RPMI8226 (cell line): ENCODE data around the gene PHF11.
"Not testable (repeated sequence)": the region's sequence is repeated elsewhere in the genome, so short reads cannot be mapped to it uniquely, and the experiment has no call there.

ENCODE experiments used
- DNase-seq: peaks from one replicate; pipeline ENCODE4 v3.0.0-alpha.2; 2015

PHF11 gene

DNA sequence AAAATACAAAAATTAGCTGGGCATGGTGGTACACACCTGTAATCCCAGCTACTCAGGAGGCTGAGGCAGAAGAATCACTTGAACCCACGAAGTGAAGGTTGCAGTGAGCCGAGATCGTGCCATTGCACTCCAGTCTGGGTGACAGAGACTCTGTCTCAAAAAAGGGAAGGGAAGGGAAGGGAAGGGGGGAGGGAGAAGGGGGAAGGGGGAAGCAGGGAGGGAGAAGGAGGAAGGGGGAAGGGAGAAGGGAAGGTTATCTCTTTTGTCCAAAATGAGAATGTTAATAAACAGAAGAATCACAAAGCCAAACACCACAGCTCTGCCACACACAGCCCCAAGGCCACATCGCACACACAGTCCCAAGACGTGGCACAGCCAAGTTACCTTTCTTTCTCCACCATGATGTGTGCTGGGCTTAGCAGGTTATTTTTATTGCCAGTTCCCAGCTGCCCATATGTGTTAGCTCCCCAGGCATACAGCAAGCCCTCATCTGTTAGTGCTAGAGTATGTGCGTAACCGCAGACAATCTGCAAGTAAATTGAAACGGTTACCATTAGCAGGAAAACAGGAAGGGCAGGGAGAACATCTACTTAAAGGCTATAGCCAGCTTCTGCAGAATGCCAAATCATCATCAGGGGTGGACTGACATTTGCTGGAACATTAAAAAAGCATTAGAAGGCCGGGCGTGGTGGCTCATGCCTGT is 55.3 kb downstream of the PHF11 start:
- DNase-seq, result no peak

DNA sequence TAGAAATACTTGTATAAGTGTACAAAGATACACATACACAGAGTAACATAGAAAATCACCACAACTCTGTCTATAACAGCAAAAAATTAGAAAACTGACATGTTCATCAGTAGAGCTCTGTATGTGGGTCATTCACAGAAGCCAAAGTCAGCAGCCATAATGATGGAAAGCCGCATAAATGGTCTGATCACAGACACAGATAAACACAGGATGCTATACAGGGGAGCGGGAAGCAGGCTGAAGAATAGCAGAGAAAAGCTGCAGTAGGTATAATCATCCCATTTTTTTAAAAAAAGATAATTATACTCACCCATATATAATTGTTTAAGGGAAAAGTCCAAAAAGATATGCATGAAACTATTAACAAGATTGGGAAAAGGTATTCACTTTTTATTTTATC is 58.1 kb downstream of the PHF11 start:
- DNase-seq, result no peak

DNA sequence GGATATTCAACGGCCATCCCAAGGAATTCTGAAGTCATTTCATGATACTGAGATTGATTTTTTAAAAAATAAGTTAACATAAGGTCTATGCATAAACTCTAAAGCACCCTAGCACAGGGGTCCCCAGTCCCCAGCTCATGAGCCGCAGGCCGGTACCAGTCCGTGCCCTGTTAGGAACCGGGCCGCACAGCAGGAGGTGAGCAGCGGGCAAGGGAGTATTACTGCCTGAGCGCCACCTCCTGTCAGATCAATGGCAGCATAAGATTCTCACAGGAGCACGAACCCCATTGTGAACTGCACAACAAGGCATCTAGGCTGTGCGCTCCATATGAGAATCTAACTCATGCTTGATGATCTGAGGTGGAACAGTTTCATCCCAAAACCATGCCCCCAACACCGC is 58.6 kb downstream of the PHF11 start:
- DNase-seq, result no peak

DNA sequence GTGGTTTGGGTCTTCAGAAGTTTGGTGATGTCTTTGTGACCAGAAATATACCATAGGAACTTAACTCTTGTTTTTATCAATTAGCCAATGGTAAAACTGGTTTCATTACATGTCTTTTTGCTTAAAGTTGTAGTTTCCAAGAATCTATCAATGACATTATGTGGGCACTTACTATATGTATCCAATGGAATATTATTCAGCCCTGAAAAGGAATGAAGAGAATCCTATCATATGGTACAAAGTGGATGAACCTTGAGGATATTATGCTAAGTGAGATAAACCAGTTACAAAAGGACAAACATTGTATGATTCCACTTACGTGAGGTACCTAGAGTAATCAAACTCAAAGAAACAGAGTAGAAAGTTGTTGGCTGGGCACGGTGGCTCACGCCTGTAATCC is 63.3 kb downstream of the PHF11 start:
- no peak for DNase-seq

DNA sequence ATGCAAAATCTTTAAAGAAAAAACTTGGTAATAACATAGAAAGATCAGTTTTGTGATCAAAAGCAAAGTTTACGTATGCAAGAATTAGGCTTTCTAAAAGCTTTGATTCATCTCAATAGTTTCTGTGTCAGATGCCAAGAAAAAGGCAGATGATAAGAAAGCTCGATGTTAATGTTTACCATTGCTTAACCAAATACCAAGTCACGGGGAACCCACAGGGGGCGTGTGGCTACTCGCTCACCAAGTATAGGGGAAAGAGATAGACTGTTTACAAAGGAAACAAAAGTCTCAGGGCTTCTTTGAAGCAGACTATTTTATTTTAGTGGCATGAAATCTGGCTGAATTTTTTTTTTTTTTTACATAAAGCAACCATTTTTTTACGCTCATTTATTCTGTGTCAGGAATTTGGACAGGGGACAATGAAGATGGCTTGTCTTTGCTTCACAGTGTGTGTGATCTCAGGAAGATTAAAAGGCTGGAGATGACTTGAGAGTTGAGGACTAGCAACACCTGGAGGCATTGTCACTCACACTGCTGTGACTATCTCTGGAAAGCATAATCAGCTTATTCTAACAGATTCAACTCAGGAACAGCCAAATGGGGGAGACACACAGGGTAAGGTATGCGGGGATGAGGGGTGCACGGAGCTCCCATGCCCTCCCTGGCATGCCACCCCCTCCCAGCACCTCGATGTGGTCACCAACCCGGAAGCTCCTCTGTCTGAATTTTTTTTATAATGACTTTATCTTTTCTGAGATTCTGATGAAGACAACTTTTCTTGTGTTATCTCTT is 64.7 kb downstream of the PHF11 start:
- no peak for DNase-seq

DNA sequence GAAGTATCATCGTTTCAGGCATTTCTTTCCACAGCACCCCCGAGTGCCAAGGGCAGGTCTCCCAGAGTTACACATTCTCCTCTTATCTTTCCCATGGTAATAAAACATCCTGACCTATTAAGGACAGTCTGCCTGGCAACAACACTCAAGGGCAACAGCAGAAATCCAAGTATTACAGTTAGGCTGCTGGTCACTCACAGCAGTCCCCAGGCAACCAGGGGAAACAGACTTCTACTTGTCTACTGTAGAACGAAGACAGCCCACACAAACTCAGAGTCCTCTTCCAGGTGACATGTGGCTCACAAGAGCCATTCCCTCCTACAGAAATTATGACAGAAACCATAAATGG is 65.3 kb downstream of the PHF11 start:
- no peak for DNase-seq

DNA sequence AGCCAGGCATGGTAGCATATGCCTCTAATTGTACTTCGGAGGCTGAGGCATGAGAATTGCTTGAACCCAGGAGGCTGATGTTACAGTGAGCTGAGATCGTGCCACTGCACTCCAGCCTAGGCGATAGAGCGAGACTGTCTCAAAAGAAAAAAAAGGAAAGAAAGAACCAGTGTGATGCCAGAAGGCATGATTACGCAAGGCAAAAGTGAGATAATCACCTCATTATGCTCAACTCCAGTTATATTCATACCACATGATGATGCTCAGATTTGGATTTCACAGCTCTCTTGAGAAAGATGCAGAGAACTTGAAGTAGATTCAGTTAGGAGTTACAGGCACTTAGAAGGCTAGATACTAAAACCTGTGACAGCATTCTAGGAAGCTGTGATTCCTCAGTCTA is 67.8 kb downstream of the PHF11 start:
- no peak for DNase-seq

DNA sequence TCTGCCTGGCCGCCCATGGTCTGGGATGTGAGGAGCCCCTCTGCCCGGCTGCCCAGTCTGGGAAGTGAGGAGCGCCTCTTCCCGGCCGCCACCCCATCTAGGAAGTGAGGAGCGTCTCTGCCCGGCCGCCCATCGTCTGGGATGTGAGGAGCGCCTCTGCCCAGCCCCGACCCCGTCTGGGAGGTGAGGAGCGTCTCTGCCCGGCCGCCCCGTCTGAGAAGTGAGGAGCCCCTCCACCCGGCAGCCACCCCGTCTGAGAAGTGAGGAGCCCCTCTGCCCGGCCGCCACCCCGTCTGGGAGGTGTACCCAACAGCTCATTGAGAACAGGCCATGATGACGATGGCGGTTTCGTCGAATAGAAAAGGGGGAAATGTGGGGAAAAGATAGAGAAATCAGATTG is 69.7 kb downstream of the PHF11 start:
- not testable (repeated sequence) for DNase-seq

DNA sequence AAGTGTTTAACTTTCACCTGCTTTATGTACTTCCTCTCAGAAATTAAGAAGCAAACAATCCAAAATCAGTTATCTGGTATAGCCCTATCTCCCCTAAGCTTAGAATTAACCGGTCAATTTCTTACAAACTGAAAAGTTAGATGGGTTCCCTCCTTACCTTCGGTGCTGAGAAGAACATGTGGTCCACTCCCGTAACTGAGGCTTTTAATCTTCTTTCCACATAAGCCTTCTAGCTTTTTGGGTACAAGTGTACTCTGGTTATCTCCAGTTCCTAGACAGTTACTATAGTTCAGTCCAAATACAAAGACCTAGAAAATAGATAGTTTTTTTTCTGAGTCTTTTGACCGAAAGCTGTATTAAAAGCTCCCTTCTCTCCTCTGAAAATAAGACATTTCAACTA is 70.7 kb downstream of the PHF11 start:
- DNase-seq, result no peak

DNA sequence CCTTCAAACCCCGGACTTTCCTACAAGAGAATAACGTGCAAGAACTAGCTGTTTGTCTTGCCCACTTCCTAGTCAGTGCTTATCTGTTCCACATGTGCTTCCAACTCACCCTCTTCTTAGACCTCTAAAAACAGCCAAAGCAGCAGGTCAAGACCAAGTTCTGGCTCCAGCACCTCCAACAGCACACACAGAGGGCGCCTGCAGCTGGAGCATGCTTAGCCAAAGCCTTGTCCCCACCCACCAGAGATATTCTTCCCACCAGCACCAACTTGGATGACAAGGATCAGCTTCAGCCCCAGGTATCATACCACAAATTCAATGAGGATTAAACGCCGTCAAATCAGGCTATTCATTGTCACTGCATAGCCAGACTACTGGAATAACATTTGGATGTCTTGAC is 71.7 kb downstream of the PHF11 start:
- no peak for DNase-seq

DNA sequence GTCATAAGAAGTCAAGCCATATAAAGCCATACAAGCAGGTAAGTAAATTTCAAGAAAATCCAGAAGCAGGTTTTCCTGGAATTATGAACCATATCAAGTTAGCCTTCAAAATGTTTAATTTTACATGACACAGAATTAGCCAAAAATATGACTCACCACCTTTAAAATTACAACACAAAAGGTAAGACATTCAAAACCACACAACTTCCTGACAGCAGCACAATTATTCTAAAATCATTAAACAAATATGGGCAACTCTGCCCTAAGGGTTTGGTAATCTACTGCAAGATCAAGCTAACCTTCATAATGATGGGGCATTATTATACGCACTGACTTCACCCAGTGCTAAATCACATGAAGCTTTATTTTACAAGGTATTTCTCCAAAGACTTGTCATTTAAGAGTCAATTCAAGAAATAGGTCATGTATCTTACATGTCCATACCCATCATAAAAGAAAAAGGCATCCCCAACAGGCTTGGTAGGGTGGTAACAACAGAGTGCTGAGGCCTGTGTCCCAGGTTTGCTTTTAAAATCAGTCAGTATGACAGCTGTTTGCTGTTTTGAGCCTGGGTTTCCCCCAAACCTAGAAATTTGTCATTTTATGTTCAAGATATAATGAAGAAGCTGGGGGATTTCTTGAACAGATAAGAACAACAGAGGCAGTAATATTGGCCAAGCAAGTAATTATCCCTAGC is 74.4 kb downstream of the PHF11 start:
- DNase-seq, result no peak

DNA sequence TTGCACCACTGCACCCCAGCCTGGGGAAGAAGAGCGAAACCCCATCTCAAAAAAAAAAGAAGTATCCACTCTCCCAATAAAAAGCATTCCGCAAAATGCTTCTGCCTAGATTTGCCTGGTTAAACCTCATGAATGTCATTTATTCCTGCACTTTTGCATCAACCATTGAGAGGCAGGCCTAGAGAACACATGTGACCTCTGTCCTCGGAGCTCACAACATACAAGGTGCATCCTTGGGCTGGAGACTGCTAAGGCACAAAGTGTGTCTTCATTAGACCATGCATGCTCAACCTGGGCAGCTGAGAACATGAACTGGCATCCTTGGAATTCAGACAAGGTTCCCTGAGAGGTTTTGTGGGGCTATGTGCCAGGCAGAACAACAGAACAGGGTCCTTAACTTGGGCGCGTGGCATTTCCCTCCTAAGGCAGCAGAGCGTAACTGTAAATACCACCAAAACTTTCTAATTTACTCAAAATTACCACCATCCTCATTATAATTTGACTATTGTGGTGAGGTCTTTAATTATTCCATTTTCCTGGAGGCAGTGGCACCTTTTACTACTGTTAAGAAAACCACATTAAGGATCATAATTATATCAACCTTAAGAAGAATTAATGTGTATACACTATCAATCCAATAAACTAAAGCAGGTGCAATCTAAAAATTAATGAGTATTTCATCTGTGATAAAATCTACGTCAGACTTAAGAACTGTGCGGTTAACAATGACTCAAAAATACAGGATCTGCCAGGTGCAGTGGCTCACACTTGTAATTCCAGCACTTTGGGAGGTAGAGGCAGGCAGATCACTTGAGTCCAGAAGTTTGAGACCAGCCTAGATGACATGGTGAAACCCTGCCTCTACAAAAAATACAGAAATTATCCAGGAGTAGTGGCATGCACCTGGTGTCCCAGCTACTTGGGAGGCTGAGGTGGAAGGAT is 75.8 kb downstream of the PHF11 start:
- no peak for DNase-seq
